GM21825 (cell line): ENCODE measurements around the gene ELF1.
"Not testable (repeated sequence)": the region's sequence is repeated elsewhere in the genome, so short reads cannot be mapped to it uniquely, and the experiment has no call there.

Experiments
- ATAC-seq: cut with Tn5 transposase; IDR thresholded peaks from one replicate; pipeline ENCODE4 v1.9.1; 2021; ENCODE audit warnings: mild to moderate bottlenecking, moderate library complexity; ENCODE audit not compliant: unreplicated experiment

Gene ELF1

GRCh38 chr13:40983725-40984667, 35.1 kb downstream of the ELF1 start:
- ATAC-seq, result no peak

GRCh38 chr13:40983259-40983658, 35.9 kb downstream of the ELF1 start:
- ATAC-seq, result no peak

- ATAC-seq, result peak; percentile 51
Observed at GRCh38 chr13:40982772-40983171, 36.3 kb downstream of the ELF1 start.

GRCh38 chr13:40981949-40982348, 37.2 kb downstream of the ELF1 start:
- ATAC-seq, result no peak

GRCh38 chr13:40981361-40981760, 37.8 kb downstream of the ELF1 start:
- no peak for ATAC-seq

- ATAC-seq, result no peak
Observed at GRCh38 chr13:40980461-40980860, 38.7 kb downstream of the ELF1 start.

- no peak for ATAC-seq
Observed at GRCh38 chr13:40979232-40979631, 39.9 kb downstream of the ELF1 start.

- not testable (repeated sequence) for ATAC-seq
Observed at GRCh38 chr13:40978109-40978508, 41.0 kb downstream of the ELF1 start.

GRCh38 chr13:40975441-40975840, 43.7 kb downstream of the ELF1 start:
- no peak for ATAC-seq

- peak; percentile 69 for ATAC-seq
Observed at GRCh38 chr13:40974460-40975407, 44.4 kb downstream of the ELF1 start.

GRCh38 chr13:40973409-40973808, 45.7 kb downstream of the ELF1 start:
- no peak for ATAC-seq

GRCh38 chr13:40971321-40971720, 47.8 kb downstream of the ELF1 start:
- ATAC-seq, result no peak

GRCh38 chr13:40970803-40971202, 48.3 kb downstream of the ELF1 start:
- ATAC-seq, result no peak

GRCh38 chr13:40969169-40969901, 49.8 kb downstream of the ELF1 start:
- peak; percentile 67 for ATAC-seq

- no peak for ATAC-seq
Observed at GRCh38 chr13:40968416-40969000, 50.6 kb downstream of the ELF1 start.

GRCh38 chr13:40966298-40966697, 52.8 kb downstream of the ELF1 start:
- ATAC-seq, result no peak

GRCh38 chr13:40963927-40964326, 55.2 kb downstream of the ELF1 start:
- no peak for ATAC-seq

- no peak for ATAC-seq
Observed at GRCh38 chr13:40961826-40962225, 57.3 kb downstream of the ELF1 start.

GRCh38 chr13:40961214-40961613, 57.9 kb downstream of the ELF1 start:
- no peak for ATAC-seq

GRCh38 chr13:40960716-40961115, 58.4 kb downstream of the ELF1 start:
- ATAC-seq, result no peak
